Measurements from ENCODE around the gene HOXB2. TPM values are rescaled to one million over a fixed set of nuclear protein-coding genes. Genes with fewer than 3 reads are reported as not detected.

The HOXB2 gene
- total RNA-seq, 1 experiment from 2014 or later, result 3.7 TPM

GRCh38 chr17:48510761-48511604 lies 33.9 kb downstream of the HOXB2 start:
- Mint-ChIP-seq H3K27ac (no peak overlapping the region), H3K36me3 (no peaks in the 10 kb centered on the region), H3K4me1 (peaks cover 27% of the 10 kb centered on the region), H3K27me3 (ENCODE audit: low read depth) (peaks cover 46% of the 10 kb centered on the region), H3K9me3 (peaks cover 5% of the 10 kb centered on the region), H3K4me3 (no peak overlapping the region)
- no peak for TF ChIP-seq ZNF423 (CRISPR knock-in tag; IDR thresholded peaks at IDR 0.05)
- TF ChIP-seq RORB (CRISPR knock-in tag; IDR thresholded peaks at IDR 0.05), result no peak
- TF ChIP-seq ZNF121 (CRISPR knock-in tag; IDR thresholded peaks at IDR 0.05), result no peak
- no peak for TF ChIP-seq MXD4 (CRISPR knock-in tag; IDR thresholded peaks at IDR 0.05; ENCODE audit: borderline replicate concordance)
- CTCF ChIA-PET, result interaction anchor here (0.6 to 1.6 kb wide), 2 partner anchors 18 to 19 kb away, joined by 3 read pairs; no protein-coding TSS in a partner anchor
- ATAC-seq, result no peak
- POLR2A ChIA-PET, result no interaction called here
- DNase-seq (ENCODE audit: low spot score), result no peak

- ATAC-seq (no peak), DNase-seq (ENCODE audit: low spot score) (no peak)
- ChIA-PET POLR2A (no interaction called here), CTCF (interaction anchor here (1.6 kb wide), 1 partner anchor 17 kb away, joined by 3 read pairs; no protein-coding TSS in a partner anchor)
- H3K36me3 Mint-ChIP-seq, result no peaks in the 10 kb centered on the region
- no peak overlapping the region for H3K4me3 Mint-ChIP-seq
- H3K27ac Mint-ChIP-seq, result no peak overlapping the region
- H3K9me3 Mint-ChIP-seq, result peaks cover 5% of the 10 kb centered on the region
- peaks cover 45% of the 10 kb centered on the region for H3K27me3 Mint-ChIP-seq (ENCODE audit: low read depth)
- H3K4me1 Mint-ChIP-seq, result peaks cover 29% of the 10 kb centered on the region
- TF ChIP-seq IRF1 (CRISPR knock-in tag; IDR thresholded peaks at IDR 0.05), result no peak
- TF ChIP-seq NR3C1 (CRISPR knock-in tag; conservative IDR thresholded peaks at IDR 0.05; ENCODE audit: low read depth), result no peak
- TF ChIP-seq ZNF396 (CRISPR knock-in tag; IDR thresholded peaks at IDR 0.05; ENCODE audit: borderline replicate concordance), result no peak
- TF ChIP-seq KAT7 (CRISPR knock-in tag; IDR thresholded peaks at IDR 0.05; ENCODE audit: borderline replicate concordance), result no peak
- TF ChIP-seq AFF4 (CRISPR knock-in tag; IDR thresholded peaks at IDR 0.05; ENCODE audit: borderline replicate concordance), result no peak
- TF ChIP-seq MYBL2 (CRISPR knock-in tag; IDR thresholded peaks at IDR 0.05), result no peak
- TF ChIP-seq JUN (CRISPR knock-in tag; IDR thresholded peaks at IDR 0.05), result no peak
- no peak for TF ChIP-seq ATF1 (CRISPR knock-in tag; IDR thresholded peaks at IDR 0.05)
- no peak for TF ChIP-seq ATF6 (CRISPR knock-in tag; IDR thresholded peaks at IDR 0.05)
- TF ChIP-seq ZNF121 (CRISPR knock-in tag; IDR thresholded peaks at IDR 0.05), result no peak
- TF ChIP-seq ZMAT4 (CRISPR knock-in tag; IDR thresholded peaks at IDR 0.05), result no peak
- TF ChIP-seq PREB (CRISPR knock-in tag; IDR thresholded peaks at IDR 0.05; ENCODE audit: borderline replicate concordance), result no peak
- no peak for TF ChIP-seq FOXP4 (CRISPR knock-in tag; IDR thresholded peaks at IDR 0.05)
- no peak for TF ChIP-seq FOXJ3 (CRISPR knock-in tag; IDR thresholded peaks at IDR 0.05; ENCODE audit: borderline replicate concordance)
- no peak for TF ChIP-seq CREM (CRISPR knock-in tag; IDR thresholded peaks at IDR 0.05)
- no peak for TF ChIP-seq SMAD3 (CRISPR knock-in tag; IDR thresholded peaks at IDR 0.05; ENCODE audit: borderline replicate concordance)
- no peak for TF ChIP-seq NFATC4 (CRISPR knock-in tag; IDR thresholded peaks at IDR 0.05)
- no peak for TF ChIP-seq STAT6 (CRISPR knock-in tag; conservative IDR thresholded peaks at IDR 0.05; ENCODE audit: low read depth)
- TF ChIP-seq MXD4 (CRISPR knock-in tag; IDR thresholded peaks at IDR 0.05; ENCODE audit: borderline replicate concordance), result no peak
Observed at GRCh38 chr17:48510381-48510760, 34.5 kb downstream of the HOXB2 start.

All from WTC11 (cell line).